ENCODE results near the gene SPDL1. TPM values are rescaled to one million over a fixed set of nuclear protein-coding genes. Genes with fewer than 3 reads are reported as not detected.

The SPDL1 gene
- total and polyA plus RNA-seq, 2 of the 8 experiments (the other 6 are each of a cell fraction or from before 2014, with no cell fraction given): 16.9 to 44.5 TPM

DNA sequence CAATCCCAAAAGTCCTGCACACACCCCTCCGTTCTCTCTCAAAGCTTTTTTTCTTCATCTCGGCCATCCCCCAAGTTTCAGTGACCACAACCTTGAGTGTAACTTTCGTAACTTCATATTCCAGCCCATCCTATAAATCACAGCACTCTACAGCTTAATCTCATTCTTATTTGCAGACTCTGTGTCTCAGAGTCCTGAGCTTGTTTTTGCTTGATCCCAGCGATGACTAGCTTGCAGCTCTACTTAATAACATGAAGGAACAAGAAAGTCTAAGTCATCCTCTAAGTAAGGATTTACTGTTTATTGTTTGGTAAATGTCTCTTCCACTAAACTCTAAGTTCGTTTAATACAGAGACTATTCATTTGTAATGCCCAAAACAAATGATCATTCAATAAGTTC is 2.6 kb upstream of the SPDL1 start:
- H3K79me1 ChIP-seq (ENCODE audit: low read depth, low read length): peaks cover 1% of the 10 kb centered on the region
- no peak overlapping the region for H3K23ac ChIP-seq (ENCODE audit: insufficient read length)
- H2BK120ac ChIP-seq (replicated peaks; ENCODE audit: low read depth, low read length): no peak overlapping the region
- H3K27ac ChIP-seq (ENCODE audit: low read depth, low read length): no peak overlapping the region
- H3K4me3 ChIP-seq (ENCODE audit: extremely low read depth in 1 of 4, insufficient read depth in 2 of 4, low read depth in 3 of 4, low read length in 4 of 4): no peak overlapping the region
- 81% methylated on average over 5 of the region's 5 CpGs; no CpG with 5 or more reads in 1 of the 2 experiments for WGBS, 2 experiments (ENCODE audit: extremely low coverage in 1 of 2, insufficient coverage in 1 of 2, insufficient read length in 1 of 2, insufficient replicate concordance in 2 of 2, low coverage in 1 of 2, low lambda C conversion rate in 2 of 2, missing lambda C conversion rate in 1 of 2)
- CTCF ChIA-PET (ENCODE audit: partially characterized antibody): interaction anchor here (0.6 to 3.5 kb wide), 32 partner anchors 12 to 1046 kb away, joined by 3 to 18 read pairs (median 4); partner anchors contain the start of gene PANK3
- H2BK12ac ChIP-seq (ENCODE audit: low read depth, low read length): no peak overlapping the region
- H3K4ac ChIP-seq (replicated peaks; ENCODE audit: insufficient read length, low read depth, low read length): no peak overlapping the region
- H3K36me3 ChIP-seq (ENCODE audit: control insufficient read depth in 2 of 4, insufficient read depth in 4 of 4, low read length in 3 of 4): no peaks in the 10 kb centered on the region
- no peaks in the 10 kb centered on the region for H3K23me2 ChIP-seq (ENCODE audit: low read depth, low read length)
- no peak overlapping the region for H3K9ac ChIP-seq (replicated peaks in 1 of 4; ENCODE audit: extremely low read depth in 1 of 4, low read depth in 3 of 4, low read length in 3 of 4)
- no peak overlapping the region for H2BK20ac ChIP-seq (ENCODE audit: low read length)
- DNase-seq (ENCODE audit: low read depth in 1 of 2, low spot score in 2 of 2) (no peak), FAIRE-seq (no peak)
- H4K20me1 ChIP-seq (replicated peaks in 1 of 2; ENCODE audit: control insufficient read depth in 1 of 2, insufficient read depth in 2 of 2, low read length in 2 of 2): no peaks in the 10 kb centered on the region
- no peak overlapping the region for H2AK5ac ChIP-seq (ENCODE audit: low read depth, low read length)
- H4K8ac ChIP-seq (ENCODE audit: extremely low read depth, insufficient read depth, low read length): no peak overlapping the region
- H3K14ac ChIP-seq (ENCODE audit: insufficient read length): no peak overlapping the region
- no peak overlapping the region for H4K91ac ChIP-seq (replicated peaks; ENCODE audit: insufficient read length, low read length)
- no peaks in the 10 kb centered on the region for H3K4me1 ChIP-seq (replicated peaks in 1 of 4; ENCODE audit: control insufficient read depth in 3 of 4, insufficient read depth in 4 of 4, low read length in 3 of 4)
- H3K56ac ChIP-seq (replicated peaks; ENCODE audit: insufficient read length, low read depth, low read length): no peak overlapping the region
- no peak overlapping the region for H3K18ac ChIP-seq (ENCODE audit: extremely low read depth, low read length)
- no peak overlapping the region for H2BK15ac ChIP-seq (ENCODE audit: low read length)
- H2AFZ ChIP-seq (ENCODE audit: low read length): no peak overlapping the region
- POLR2A ChIA-PET (ENCODE audit: partially characterized antibody): no interaction called here
- no peaks in the 10 kb centered on the region for H3K9me3 ChIP-seq (ENCODE audit: insufficient read depth in 2 of 2, low read depth in 1 of 2, low read length in 1 of 2)
- no peaks in the 10 kb centered on the region for H3K27me3 ChIP-seq (replicated peaks in 1 of 4; ENCODE audit: control insufficient read depth in 3 of 4, extremely low read depth in 1 of 4, insufficient read depth in 3 of 4, low read length in 3 of 4)
- no peak overlapping the region for H3K4me2 ChIP-seq (ENCODE audit: insufficient read depth in 1 of 2, low read depth in 2 of 2, low read length in 2 of 2)
- H2BK5ac ChIP-seq (ENCODE audit: low read depth, low read length): no peak overlapping the region
- no peak overlapping the region for H4K5ac ChIP-seq (ENCODE audit: insufficient read length, low read depth, low read length)
- H3K79me2 ChIP-seq (ENCODE audit: control insufficient read depth in 1 of 2, insufficient read depth in 2 of 2, low read length in 2 of 2): peaks cover 6 to 20% of the 10 kb centered on the region in 2 experiments; a peak in 3 of 4 replicates
- TF ChIP-seq GABPA (IDR thresholded peaks at IDR 0.05; ENCODE audit: borderline replicate concordance, insufficient read depth, low read length): no peak
- TF ChIP-seq SP2 (IDR thresholded peaks at IDR 0.05; ENCODE audit: low read length): no peak
- TF ChIP-seq SP4 (IDR thresholded peaks at IDR 0.05; ENCODE audit: low read length): no peak
- TF ChIP-seq, protein P1, sequence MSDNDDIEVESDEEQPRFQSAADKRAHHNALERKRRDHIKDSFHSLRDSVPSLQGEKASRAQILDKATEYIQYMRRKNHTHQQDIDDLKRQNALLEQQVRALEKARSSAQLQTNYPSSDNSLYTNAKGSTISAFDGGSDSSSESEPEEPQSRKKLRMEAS (IDR thresholded peaks at IDR 0.05): no peak
- TF ChIP-seq PHF8 (conservative IDR thresholded peaks at IDR 0.05; ENCODE audit: low read depth, low read length): no peak
- TF ChIP-seq NANOG (IDR thresholded peaks at IDR 0.05; ENCODE audit: insufficient read depth, low read depth, low read length, poor library complexity, severe bottlenecking): no peak
- no peak for TF ChIP-seq BRCA1 (IDR thresholded peaks at IDR 0.05; ENCODE audit: low read depth, low read length)
- TF ChIP-seq CEBPB (IDR thresholded peaks at IDR 0.05; ENCODE audit: low read depth, low read length): no peak
- no peak for TF ChIP-seq RAD21 (IDR thresholded peaks at IDR 0.05 in 1 of 2, conservative IDR thresholded peaks at IDR 0.05 in 1 of 2; ENCODE audit: low read depth in 2 of 2, low read length in 2 of 2)
- no peak for TF ChIP-seq RXRA (IDR thresholded peaks at IDR 0.05; ENCODE audit: insufficient read depth, low read depth, low read length)
